Pons (tissue), 1 donor: Measurements from ENCODE around the gene SYT5.
"Not testable (repeated sequence)": the region's sequence is repeated elsewhere in the genome, so short reads cannot be mapped to it uniquely, and the experiment has no call there.

ENCODE experiments used
- DNase-seq: peaks from one replicate; pipeline ENCODE4 v3.0.0-alpha.2; 2016; ENCODE audit warnings: low spot score

SYT5 gene

DNA sequence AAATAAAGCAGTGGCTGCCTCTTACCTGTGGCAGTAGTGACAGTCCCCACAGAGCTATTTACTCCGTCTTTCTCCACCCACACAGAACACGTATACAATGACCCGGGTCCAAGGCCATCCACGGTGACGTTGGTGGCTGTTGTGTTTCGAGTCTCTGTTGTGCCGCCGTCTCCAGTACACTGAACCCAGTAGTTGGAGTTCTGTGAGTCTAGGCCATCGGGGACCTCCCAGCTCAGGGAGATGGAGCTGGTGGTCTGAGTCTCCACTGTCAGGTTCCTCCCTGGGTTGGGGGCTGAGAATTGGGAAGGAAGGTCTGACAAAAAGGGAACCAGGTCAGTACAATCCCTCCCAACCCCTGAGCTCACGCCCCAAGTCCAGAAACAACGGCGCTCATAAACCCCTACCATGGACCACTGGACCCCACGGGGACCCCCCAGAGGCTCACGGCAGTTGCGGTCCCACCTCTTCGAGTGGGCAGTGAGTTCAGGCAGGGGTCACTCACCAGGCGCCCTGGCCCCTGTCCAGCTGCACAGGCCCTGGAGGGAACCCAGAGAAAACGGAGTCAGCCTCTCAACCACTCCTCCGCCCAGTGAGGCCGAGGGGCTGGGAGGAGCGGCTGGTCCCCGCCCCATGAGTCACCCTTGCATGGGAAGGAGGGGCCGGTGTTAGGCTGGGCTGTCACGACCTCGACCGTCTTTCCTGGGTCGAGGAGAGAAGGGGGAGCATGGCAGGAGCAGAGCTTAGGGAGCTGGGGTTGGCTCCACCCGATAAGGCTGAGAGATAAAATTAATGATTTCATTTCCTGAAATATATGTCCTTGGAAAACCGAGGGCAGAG lies 26.8 kb upstream of the SYT5 start:
- peak; percentile 85 for DNase-seq

DNA sequence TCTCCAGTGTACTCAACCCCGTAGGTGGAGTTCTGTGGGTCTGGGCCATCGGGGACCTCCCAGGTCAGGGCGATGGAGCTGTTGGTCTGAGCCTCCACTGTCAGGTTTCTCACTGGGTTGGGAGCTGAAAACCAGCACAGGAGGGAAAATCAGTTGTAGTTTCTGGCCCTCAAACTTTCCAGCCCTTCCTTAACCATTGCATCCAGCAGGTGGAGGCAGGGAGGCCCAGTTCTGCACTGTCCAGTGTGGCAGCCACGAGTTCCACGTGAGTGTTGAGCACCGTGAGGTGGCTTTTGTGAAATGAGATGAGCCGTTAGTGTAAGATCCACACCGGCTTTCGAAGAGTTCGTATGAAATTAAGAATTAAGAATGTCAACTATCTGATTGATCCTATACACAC lies 22.1 kb upstream of the SYT5 start:
- DNase-seq, result not testable (repeated sequence)

DNA sequence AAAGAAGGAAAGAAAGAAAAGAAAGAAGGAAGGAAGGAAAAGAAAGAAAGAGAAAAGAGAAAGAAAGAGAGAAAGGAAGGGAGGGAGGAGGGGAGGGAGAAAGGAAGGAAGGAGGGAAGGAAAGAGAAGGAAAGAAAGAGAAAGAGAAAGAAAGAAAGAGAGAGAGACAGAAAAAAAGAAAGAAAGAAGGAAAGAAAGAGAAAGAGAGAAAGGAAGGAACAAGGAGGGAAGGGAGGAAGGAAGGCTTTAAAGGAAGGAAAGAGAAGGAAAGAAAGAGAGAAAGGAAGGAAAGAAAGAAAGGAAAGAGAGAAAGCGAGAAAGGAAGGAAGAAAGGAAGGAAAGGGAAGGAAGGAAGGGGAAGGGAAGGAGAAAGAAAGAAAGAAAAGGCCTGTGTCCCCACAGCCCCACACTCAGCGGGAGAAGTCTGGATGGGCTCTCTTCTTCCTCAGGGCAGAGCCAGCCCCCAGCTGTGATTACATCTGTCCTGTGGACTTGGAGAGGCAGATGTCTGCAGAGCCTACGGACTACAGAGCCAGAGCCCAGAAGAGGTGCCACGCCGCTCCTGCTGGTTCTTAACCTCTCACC lies 19.6 kb upstream of the SYT5 start:
- DNase-seq, result no peak

DNA sequence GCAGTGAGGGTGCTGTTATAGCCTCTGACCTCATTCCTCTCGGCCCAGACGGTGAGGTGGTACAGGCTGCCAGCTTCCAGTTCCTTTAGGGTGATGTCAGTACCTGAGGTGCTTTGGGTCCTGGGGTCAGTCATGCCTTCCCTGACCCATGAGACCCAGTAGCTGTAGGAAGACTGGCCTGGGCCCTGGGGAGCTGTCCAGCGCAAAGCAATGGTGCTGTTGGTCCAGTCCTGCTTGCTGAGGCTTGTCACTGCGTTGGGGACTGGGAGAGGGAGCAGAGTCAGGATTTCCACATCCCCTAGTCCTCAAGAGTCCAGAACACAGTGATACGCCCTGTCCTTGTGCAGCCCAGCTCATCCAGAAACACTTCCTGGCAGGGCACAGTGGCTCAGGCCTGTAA lies 18.6 kb upstream of the SYT5 start:
- DNase-seq, result no peak

DNA sequence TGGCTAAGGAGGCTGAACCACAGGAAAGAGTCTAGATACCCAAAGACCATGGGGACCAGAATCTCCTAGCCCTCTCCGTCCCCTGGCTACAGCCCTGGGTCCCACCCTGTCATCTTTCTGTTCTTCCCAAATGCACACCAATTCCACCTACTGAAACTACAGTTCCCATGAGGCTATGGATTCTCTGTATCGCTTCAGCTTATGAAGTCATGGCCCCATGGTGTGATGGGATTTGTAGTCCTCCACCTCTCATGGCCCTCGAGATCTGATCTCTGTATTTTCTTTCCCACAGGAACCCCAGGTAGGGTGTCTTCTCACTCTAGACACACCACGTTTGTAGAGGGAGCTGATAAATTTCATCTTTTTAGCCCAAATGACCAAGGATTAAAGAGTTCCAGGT lies 17.4 kb upstream of the SYT5 start:
- DNase-seq, result peak; percentile 27

DNA sequence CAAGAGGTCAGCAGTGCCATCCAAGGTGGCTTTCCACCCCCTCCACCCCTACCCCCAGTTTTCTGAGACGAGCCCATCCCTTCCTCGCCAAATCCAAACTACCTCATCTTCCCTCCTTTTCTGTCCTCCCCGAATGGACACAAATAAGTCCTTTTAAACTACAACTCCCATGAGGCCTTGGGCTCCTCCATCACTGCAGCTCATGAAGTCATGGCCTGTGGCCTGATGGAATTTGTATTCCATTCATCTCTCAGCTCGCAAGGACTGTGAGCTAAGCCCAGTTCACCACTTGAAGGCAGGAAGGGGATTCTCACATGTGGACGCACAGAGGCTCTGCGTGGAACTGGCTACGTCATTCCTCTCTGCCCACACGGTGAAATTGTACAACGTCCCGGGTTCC lies 16.7 kb upstream of the SYT5 start:
- DNase-seq, result no peak

DNA sequence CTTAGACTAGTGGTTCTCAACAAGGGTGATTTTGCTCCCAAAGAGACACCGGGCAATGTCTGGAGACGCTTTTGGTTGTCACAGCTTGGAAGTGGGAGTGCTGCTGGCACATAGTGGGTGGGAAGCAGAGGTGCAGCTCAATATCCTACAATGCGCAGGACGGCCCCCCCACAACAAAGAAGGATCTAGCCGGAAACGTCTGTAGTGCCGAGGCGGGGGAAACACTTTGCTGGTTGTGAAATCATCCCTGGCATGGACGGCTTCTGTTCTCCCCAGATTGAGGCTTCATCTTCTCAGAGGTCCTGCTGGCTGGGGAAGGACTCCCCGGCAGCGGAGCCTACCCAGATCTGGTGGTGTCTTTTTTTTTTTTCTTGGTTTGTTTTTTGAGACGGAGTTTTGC lies 13.4 kb upstream of the SYT5 start:
- no peak for DNase-seq

DNA sequence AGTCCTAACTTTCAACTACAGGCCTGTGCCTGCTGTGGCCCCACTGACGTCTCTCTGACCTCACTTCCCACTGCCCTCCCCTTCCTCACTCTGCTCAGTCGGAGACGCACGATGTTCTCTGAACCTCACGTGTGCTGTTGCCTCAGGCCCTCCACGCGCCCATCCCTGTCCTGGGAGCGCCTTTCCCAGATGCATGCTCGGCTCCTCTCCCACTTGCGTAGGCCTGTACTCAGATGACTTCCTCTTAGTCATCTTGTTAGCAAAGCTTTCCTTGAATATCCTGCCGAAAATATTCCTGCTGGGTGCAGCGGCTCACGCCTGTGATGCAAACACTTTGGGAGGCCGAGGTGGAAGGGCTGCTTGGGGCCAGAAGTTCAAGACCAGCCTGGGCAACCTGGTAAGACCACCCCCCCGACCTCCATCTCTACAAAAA lies 9.3 kb upstream of the SYT5 start:
- DNase-seq, result no peak

DNA sequence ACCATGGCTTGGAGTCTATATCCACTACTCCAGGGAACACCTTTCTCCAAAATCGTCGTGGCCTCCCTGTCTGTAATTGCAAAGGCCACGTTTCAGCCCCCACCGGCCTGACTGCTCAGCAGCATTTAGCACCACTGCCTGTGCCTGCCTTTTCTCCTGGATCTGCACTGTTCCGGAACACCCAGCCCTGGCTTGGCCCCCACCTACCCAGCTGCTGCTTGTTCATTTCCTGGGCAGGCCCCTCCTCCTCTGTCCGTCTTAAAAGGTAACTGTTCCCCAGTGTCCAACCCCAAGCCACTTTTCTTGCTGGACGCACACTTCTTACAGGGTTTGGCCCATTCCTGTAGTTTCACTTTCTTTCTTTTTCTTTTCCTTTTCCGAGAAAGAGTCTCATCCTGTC lies 8.5 kb upstream of the SYT5 start:
- no peak for DNase-seq

DNA sequence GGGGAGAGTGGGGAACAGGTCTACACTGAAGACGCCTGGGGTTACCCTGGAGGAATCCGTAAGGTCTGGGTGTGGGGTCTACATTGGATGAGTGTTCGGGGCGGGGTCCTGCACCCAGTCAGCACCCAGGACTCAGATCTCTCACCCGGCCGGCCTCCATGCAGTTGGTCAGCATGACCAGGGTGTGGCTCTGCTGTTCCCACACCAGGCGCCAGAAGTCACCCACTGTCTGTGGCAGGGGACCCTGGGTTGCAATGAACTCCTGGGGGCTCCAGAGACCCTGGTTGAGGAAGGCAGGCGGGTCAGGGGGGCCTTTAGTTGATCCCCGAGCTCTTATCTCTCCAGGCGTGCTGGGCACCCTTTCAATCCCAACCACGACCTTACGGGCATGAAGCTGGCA lies 6.0 kb upstream of the SYT5 start:
- no peak for DNase-seq

DNA sequence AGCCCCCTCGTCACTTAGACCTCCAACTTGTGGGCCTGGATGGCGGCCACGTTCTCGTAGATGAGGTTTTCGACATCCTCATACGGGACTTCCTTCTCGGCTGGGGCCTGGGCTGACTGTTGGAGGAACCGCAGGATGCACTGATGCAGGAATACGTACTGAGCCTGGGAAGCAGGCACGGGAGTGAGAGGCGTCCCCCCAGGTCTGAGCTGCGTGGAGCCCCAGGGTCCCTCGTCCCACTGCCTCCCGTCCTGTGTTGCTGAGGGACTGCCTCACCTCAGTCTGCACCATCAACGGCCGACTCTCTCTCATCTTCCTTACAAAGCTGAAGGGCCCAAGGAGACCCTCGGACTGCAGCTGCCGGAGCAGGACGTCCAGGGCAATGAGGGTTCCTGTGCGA lies 1.7 kb upstream of the SYT5 start:
- no peak for DNase-seq

DNA sequence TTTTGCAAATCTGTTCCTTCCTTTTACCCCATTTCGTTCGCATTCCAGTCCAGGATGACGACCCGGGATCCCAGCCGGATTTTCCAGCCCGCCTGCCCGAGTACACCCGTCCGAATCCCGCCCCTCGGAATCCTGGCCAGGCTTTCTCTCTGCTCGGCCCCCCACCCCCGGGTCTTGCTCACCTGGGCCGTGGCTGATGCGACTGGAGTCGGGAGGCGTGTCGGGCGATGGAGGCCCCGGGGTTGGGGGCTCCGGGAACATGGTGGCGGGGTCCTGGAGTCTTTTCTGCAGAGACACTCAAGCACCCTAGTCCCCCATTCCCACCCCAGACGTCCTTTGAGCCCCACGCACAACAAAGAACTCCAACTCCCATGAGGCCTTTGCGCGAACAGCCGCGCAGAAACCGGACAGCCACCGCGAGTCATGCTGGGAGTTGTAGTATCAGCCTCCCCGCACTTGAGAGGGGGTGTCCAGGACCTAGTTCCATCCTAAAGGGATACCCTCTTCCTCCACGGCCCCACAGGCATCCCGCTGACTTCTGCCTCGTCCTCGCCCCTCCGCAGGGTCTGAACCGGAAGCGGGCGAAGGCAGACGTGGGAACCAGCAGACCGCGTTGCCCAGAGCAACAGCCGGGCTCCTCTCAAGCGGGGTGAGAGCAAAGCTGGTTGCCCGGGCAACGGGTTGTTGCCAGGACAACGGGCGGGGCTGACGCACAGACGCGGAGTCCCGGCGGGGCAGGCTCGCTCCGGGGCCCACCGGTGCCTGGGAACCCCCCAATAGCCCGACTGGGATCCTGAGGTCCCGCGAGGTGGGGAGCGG lies 1.1 kb downstream of the SYT5 start:
- DNase-seq, result peak; percentile 55

DNA sequence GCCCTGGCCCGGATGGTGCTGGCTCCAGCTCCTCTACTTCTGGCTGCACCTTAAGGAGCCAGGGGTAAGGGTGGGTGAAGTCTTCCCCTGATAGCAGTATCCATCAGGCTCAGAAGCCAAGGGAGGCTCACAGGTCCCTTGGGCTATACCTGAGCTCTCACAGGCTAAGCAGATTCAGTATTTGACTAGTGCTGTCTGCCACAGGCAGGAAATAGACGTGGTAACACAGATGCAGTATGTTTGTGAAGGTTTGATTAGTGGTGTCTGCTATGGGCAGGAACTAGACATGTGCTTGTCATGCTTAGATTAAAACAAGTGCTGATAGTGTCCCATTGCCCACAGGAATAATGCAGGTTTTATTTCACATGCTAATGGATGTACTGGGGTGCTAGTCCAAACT lies 4.0 kb downstream of the SYT5 start:
- DNase-seq, result no peak

DNA sequence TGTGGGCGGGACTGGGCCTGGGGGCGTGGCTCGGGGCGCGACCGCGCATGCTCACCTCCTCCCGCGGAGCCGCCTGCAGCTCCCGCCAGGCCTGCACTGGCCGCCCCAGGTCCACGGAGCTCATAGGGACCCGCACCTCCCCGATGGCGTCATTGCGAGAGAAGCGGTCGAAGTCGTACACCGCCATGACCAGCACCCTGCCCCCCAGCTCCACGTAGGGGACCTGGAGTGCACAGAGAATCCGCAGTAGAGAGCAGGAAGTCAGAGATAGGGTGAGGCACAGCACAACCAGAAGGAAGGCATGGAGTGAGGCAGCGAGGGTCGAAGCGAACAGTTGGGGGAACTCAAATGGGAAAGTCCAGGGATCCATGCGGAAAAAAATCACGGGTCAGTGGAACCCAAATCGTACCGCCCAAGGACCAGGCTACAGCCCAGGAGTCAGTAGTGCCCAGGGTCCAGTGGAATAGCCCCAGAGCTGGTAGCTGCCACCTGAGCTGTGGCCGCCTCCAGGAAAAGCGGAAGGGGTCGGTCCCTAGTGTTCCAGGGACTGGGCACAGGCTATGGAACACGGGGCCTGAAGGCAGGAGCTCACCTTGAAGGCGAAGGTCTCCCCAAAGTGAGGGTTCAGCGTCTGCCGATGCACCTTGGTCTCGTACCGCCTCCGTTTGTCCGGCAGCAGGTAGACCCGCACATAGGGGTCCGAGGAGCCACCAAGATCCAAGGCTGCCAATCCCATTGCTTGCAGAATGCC lies 4.8 kb downstream of the SYT5 start:
- no peak for DNase-seq

DNA sequence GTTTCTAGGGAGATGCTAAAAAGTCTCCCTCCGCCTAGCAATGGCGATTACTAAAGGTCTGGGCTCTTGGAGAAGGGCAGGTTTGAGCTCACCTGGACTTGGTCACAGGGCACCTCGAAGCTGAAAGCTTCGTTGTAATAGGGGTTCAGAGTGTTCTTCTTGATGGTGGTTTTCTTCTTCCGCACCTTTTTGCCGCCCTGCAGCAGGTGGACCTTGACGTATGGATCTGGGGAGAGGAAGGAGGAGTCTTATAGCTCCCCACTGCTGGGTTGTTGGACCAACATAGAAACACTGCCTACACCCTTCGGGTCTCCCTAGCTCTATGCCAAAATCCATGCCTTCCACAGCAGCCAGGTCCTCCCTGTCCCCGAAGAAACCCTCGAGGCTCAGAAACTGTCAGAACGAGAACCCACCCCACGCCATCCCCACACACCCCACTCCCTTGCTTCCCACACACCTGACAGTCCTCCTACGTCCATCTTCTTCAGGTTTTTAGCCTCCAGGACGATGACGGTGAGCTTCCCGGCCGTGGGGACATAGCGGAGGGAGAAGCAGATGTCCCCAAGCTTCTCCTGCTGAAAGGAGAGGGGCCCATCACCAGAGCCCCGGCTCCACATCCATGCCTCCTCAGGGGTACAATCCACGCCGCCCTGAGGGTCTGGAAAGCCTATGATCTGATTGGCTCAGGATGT lies 5.5 kb downstream of the SYT5 start:
- no peak for DNase-seq

DNA sequence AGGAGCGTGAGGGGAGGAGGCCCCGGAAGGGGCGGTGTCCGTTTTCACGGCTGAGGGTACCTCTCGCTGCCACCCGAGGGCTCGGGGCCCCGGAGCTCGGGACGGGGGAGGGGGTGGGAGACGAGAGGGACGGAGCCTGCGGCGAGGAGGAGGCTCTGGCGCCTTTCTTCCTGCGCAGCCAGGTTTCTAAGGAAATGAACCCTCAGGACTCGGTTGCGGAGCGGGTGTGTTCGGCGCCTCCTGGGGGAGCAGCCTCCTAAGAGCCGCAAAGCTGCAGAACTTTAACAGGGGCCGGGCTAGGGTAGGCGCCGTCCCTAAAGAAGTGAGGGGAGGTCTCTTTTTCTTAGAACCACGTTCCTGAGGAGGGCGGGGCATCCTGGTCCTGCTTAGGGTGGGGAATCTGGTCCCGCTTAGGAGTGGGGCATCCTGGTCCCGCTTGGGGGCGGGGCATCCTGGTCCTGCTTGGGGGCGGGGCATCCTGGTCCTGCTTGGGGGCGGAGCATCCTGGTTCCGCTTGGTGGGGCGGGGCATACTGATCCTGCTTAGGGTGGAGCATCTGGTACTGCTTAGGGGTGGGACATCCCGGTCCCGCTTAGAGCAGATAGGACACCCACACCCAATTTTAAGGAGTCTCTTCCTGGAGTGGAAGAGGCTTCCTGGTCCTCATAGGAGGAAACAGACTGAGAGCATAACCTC lies 6.2 kb downstream of the SYT5 start:
- DNase-seq, result peak; percentile 20

DNA sequence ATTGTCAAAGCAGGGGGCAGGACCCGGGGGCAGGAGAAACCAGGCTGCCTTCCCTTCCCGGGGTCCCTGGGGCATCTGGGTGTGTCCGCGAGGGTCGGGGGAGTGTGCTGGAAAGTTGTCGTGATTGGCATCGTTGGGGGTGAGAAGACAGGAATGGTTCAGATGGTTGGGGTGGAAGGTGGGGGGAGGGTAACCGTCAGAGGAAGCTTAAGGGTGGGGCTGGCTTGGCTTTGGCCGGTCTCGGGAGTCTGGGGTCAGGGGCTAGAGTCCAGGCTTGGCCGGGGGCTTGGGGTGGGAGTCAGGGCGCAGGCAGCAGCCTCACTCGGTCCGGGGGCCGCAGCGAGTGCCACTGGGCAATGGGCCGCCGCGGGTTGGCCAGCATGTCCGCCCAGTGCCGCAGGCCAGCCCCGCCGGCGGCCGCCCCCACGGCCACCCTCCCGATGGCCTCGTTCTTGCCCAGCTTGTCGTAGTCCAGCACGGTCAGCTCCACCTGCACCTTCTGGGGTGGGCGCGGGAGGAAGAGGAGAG lies 6.8 kb downstream of the SYT5 start:
- DNase-seq, result no peak

DNA sequence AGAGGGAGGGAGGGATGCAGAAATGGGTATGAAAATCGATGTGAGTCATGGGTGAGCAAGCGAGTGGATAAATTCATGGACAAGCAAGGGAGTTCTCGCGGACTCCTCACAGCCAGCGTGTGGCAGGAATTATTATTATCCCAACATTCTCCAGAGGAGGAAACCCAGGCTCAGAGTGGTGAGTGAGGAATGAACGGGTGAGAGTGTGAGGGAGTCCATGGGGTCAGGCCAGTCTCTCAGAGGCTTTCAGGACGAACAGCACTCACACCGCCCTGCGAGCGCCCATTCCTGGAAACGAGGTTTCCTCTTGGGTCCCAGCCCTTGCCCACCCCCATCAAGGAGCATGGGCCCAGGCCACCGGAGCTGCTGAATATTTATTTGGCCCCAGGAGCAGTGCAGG lies 7.3 kb downstream of the SYT5 start:
- no peak for DNase-seq

DNA sequence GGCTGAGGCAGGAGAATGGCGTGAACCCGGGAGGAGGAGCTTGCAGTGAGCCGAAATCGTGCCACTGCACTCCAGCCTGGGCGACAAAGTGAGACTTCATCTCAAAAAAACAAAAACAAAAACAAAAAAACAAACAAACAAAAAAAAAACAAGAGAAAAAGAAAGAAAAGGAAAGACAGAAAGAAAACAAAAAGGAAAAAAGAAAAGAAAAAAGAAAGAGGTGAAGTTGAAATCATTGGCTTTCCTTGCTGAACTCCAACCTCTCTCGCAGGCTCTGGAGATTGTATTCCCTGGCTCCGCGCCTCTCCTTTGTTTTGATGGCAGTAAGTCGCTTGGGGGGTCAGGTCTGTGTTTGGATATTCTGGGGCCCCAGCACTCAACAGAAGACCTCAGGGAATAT lies 7.8 kb downstream of the SYT5 start:
- DNase-seq, result not testable (repeated sequence)

DNA sequence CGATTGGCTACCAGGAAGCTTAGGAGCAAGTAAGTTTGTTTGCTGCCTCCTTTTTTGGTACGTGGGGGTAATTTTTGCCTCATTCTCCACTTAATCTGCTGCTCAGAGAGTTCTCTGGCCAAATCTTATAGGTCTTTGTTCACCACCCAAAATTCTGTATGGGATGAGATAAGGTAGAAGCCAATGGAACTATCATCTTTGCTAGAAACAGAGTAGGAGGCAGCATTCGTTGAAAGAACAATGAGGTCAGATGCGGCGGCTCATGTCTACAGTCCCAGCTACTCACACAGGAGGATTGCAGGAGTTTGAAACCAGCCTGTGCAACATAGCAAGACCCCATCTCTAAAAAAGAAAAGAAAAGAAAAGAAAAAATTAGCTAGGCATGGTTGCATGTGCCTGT lies 8.6 kb downstream of the SYT5 start:
- DNase-seq, result no peak

DNA sequence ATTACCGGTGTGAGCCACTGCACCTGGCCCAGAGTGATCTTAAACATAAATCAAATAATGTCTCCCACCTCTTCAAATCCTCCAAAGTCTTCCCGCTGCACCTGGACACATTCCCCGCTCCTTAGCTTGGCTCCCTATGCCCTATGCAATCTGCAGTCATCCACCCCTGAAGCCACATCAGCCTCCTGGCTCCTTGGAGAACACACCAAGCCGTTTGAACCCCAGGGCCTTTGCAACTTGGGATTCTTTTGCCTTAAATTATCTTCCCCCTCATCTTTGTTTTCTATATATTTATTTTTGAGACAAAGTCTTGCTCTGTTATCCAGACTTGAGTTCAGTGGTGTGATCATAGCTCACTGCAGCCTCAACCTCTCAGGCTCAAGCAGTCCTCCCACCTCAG lies 11.0 kb downstream of the SYT5 start:
- no peak for DNase-seq
